HL-60 (cell line): ENCODE results near the gene NUP98.

Experiments used
- DNase-seq, 2 experiments: peaks; one replicate each; pipeline ENCODE4 v3.0.0-alpha.2; 2010 to 2020; ENCODE audit warnings: low read depth in 1 of 2, low spot score in 1 of 2
- H3K27ac ChIP-seq: fragments of 250-450 bp; sonication (Bioruptor Pico); replicated peaks from 2 replicates; pipeline ENCODE4 v1.5.1; 2020; ENCODE audit warnings: mild to moderate bottlenecking, moderate library complexity
- H3K27me3 ChIP-seq: fragments of 250-450 bp; sonication (Bioruptor Pico); 2 replicates; pipeline ENCODE4 v1.5.1; 2021; ENCODE audit warnings: mild to moderate bottlenecking, moderate library complexity; ENCODE audit not compliant: insufficient read depth, poor library complexity, severe bottlenecking
- H3K4me3 ChIP-seq: replicated peaks from 2 replicates; pipeline ENCODE4 v1.5.1; 2011; ENCODE audit warnings: mild to moderate bottlenecking, control low read depth, low read length; ENCODE audit not compliant: insufficient read depth
- GABPA ChIP-seq: IDR thresholded peaks from 2 replicates; pipeline ENCODE4 v1.6.1; 2012; ENCODE audit warnings: low read depth
- POLR2AphosphoS5 ChIP-seq: IDR thresholded peaks from 2 replicates; pipeline ENCODE4 v1.6.1; 2012; ENCODE audit warnings: low read depth
- SPI1 ChIP-seq: IDR thresholded peaks from 2 replicates; pipeline ENCODE4 v1.6.1; 2012; ENCODE audit warnings: low read depth, mild to moderate bottlenecking, borderline replicate concordance
- TF ChIP-seq, protein P1 (sequence below): IDR thresholded peaks from 2 replicates; pipeline ENCODE4 v1.6.1; 2012; ENCODE audit warnings: low read depth; ENCODE audit not compliant: insufficient replicate concordance
- TF ChIP-seq, protein P2 (sequence below): IDR thresholded peaks from one replicate; pipeline ENCODE4 v1.5.1; 2011; ENCODE audit warnings: low read length, control low read depth, inconsistent platforms; ENCODE audit not compliant: insufficient read depth

NUP98 gene

DNA sequence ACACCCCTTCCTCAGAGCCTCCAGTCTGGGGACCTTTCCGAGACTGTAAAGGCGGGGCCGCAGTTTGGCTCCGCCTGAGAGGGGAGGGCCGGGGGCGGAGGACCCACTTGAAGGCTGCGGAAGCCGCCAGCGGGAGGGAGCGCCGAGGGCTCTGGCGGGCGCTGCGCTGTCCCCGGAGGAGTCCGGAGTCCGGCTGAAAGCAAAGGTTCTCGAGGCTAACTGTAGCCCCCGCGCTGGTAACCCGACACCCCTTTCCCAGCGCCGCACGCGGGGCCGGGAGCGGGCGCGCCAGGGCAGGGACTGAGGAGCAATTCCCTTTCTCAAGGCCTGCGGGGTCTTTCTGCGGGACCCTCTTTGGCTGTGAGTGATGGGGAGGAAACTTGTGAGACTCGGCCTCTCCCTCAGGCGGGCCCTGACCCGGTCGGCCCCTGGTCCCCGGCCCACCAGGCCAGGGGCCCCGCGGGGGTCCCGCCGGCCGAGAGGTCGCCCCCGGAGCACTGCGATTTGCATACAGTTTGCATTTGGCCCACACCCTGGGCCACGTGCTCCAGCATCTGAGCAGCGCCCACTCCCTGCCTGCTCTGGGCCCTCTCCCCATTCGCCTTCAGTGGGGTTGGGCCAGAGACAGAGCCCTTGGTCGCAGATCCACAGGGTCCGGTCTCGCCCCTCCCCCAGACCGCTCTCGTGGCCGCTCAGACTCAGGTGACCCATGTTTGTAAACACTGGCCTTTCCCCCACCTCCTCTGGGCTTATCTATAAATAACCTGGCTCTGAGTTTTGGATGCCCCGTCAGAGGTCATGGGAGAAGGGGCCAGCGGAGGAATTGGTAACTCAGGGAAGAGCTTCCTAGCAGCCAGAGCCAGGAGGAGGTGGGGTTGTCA is 155.0 kb downstream of the NUP98 start:
- TF ChIP-seq POLR2AphosphoS5 (no peak), SPI1 (no peak), GABPA (no peak)
- TF ChIP-seq, protein P1, sequence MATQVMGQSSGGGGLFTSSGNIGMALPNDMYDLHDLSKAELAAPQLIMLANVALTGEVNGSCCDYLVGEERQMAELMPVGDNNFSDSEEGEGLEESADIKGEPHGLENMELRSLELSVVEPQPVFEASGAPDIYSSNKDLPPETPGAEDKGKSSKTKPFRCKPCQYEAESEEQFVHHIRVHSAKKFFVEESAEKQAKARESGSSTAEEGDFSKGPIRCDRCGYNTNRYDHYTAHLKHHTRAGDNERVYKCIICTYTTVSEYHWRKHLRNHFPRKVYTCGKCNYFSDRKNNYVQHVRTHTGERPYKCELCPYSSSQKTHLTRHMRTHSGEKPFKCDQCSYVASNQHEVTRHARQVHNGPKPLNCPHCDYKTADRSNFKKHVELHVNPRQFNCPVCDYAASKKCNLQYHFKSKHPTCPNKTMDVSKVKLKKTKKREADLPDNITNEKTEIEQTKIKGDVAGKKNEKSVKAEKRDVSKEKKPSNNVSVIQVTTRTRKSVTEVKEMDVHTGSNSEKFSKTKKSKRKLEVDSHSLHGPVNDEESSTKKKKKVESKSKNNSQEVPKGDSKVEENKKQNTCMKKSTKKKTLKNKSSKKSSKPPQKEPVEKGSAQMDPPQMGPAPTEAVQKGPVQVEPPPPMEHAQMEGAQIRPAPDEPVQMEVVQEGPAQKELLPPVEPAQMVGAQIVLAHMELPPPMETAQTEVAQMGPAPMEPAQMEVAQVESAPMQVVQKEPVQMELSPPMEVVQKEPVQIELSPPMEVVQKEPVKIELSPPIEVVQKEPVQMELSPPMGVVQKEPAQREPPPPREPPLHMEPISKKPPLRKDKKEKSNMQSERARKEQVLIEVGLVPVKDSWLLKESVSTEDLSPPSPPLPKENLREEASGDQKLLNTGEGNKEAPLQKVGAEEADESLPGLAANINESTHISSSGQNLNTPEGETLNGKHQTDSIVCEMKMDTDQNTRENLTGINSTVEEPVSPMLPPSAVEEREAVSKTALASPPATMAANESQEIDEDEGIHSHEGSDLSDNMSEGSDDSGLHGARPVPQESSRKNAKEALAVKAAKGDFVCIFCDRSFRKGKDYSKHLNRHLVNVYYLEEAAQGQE = no peak
- TF ChIP-seq, protein P2, sequence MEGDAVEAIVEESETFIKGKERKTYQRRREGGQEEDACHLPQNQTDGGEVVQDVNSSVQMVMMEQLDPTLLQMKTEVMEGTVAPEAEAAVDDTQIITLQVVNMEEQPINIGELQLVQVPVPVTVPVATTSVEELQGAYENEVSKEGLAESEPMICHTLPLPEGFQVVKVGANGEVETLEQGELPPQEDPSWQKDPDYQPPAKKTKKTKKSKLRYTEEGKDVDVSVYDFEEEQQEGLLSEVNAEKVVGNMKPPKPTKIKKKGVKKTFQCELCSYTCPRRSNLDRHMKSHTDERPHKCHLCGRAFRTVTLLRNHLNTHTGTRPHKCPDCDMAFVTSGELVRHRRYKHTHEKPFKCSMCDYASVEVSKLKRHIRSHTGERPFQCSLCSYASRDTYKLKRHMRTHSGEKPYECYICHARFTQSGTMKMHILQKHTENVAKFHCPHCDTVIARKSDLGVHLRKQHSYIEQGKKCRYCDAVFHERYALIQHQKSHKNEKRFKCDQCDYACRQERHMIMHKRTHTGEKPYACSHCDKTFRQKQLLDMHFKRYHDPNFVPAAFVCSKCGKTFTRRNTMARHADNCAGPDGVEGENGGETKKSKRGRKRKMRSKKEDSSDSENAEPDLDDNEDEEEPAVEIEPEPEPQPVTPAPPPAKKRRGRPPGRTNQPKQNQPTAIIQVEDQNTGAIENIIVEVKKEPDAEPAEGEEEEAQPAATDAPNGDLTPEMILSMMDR = no peak
- Histone ChIP-seq H3K27ac (no peak overlapping the region), H3K27me3 (peaks cover 10% of the 10 kb centered on the region), H3K4me3 (0 out of 2 replicates have a peak overlapping the region, but pooled peaks have one; percentile 7)
- no peak for DNase-seq

DNA sequence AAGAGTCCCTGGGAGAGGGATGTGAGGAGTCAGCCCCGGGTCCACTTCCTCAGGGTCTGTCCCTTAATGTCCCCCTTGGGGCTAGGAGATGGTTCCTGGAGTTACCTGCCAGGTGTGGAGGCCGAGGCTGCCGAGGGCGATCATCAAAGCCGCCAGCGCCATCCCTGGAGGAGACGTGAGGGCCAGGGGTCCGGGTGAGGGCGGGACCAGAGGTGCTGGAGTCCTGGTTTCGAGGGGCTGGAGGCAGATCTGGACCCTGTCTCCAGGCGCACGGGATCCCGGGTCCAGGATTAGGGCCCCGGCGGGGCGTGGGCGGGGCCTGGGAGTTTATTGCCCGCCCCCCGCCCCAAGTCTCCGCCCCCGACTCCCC is 155.7 kb downstream of the NUP98 start, which contains the start of gene ART5:
Gene ART5, minus strand, starts transcription at position 292 of the 370 bp plus-strand sequence. Its CDS starts 130 bp downstream, at position 162.
- no peak within 1 kb of the TSS for H3K27ac ChIP-seq
- H3K27me3 ChIP-seq = peaks cover 10% of the 10 kb centered on the region
- 0 out of 2 replicates have a peak within 1 kb of the TSS, but pooled peaks have one; percentile 7 for H3K4me3 ChIP-seq
- TF ChIP-seq SPI1 (no peak), GABPA (no peak), POLR2AphosphoS5 (no peak)
- TF ChIP-seq, protein P2 = no peak
- TF ChIP-seq, protein P1 = no peak
- DNase-seq = no peak

DNA sequence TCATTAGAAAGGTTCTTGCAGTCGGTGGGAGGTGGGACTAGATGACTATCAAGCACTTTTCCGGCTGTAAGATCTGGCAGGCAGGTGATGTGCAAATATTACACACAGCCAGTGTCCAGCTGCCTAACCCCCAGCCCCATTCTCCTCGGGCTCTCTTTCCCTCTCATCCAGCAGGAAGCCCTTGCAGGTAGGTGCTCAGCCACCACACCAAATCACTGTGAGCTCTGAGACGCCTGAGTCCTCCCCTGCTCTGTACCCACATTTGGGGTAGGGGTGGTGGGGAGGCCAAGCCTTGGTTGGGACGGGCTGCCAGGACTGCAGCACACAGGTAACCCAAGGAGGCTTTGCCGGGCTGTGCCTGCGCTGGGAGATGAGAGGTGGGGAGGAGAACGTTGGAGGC is 156.2 kb downstream of the NUP98 start:
- Histone ChIP-seq H3K27ac (no peak overlapping the region), H3K27me3 (peaks cover 10% of the 10 kb centered on the region), H3K4me3 (no peak overlapping the region)
- TF ChIP-seq GABPA (no peak), SPI1 (no peak), POLR2AphosphoS5 (no peak)
- TF ChIP-seq, protein P2 = no peak
- TF ChIP-seq, protein P1 = no peak
- DNase-seq = no peak
